ENCODE measurements around the gene CLRN1. TPM values are rescaled to one million over a fixed set of nuclear protein-coding genes. Genes with fewer than 3 reads are reported as not detected.

The CLRN1 gene
- polyA plus RNA-seq, 1 of the 3 experiments (the other 2 are of a cell fraction): not detected

DNA sequence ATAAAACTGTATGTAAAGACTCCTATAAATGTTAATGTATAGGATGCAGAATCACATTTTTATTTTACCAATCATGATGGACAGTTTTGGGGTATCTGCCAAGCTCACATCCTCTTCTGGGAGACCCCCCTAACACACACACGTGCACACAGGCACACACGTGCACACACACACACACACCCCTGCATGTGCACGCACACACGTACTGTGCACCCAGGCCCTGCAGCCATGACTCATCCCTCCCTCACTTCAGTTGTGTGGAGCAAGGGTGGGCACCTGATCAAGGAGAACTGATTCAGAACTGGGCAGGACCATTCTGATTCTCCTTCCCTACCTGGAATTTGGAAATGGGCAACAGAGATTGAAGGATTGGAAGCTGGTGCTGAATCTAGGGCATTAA, 51.3 kb downstream of the CLRN1 start:
- 25% methylated on average over 4 of the region's 4 CpGs for WGBS (ENCODE audit: low lambda C conversion rate)
- POLR2A ChIA-PET: no interaction called here

More for the DNA sequence above, 51.3 kb downstream of the CLRN1 start:
- H3K4me3 ChIP-seq (ENCODE audit: low read depth in 2 of 2, low read length in 1 of 2): no peak overlapping the region
- no peaks in the 10 kb centered on the region for H3K79me2 ChIP-seq (ENCODE audit: insufficient read depth)
- H3K9me2 ChIP-seq: no peaks in the 10 kb centered on the region
- H3F3A ChIP-seq (replicated peaks; ENCODE audit: insufficient read depth): no peaks in the 10 kb centered on the region
- CTCF ChIA-PET: no interaction called here
- no peaks in the 10 kb centered on the region for H3K36me3 ChIP-seq (replicated peaks in 1 of 2; ENCODE audit: control insufficient read depth in 1 of 2, insufficient read depth in 2 of 2, low read length in 1 of 2)
- no peaks in the 10 kb centered on the region; a peak in 1 of 4 replicates for H3K4me1 ChIP-seq (ENCODE audit: control insufficient read depth in 1 of 2, insufficient read depth in 2 of 2, low read depth in 1 of 2, low read length in 1 of 2)
- no peak overlapping the region for H2AFZ ChIP-seq (ENCODE audit: low read depth)
- no peaks in the 10 kb centered on the region for H4K20me1 ChIP-seq (ENCODE audit: insufficient read depth)
- TF ChIP-seq, protein P1, sequence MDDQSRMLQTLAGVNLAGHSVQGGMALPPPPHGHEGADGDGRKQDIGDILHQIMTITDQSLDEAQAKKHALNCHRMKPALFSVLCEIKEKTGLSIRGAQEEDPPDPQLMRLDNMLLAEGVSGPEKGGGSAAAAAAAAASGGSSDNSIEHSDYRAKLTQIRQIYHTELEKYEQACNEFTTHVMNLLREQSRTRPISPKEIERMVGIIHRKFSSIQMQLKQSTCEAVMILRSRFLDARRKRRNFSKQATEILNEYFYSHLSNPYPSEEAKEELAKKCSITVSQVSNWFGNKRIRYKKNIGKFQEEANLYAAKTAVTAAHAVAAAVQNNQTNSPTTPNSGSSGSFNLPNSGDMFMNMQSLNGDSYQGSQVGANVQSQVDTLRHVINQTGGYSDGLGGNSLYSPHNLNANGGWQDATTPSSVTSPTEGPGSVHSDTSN (IDR thresholded peaks at IDR 0.05): no peak
- TF ChIP-seq EZH2phosphoT487 (IDR thresholded peaks at IDR 0.05; ENCODE audit: borderline replicate concordance, low read depth) (no peak), CHD2 (IDR thresholded peaks at IDR 0.05; ENCODE audit: low read length, partially characterized antibody) (no peak), MXI1 (IDR thresholded peaks at IDR 0.05; ENCODE audit: low read depth, low read length) (no peak), FOXJ3 (CRISPR knock-in tag; IDR thresholded peaks at IDR 0.05) (no peak), SMC3 (IDR thresholded peaks at IDR 0.05; ENCODE audit: low read depth, low read length) (no peak), CTCF (IDR thresholded peaks at IDR 0.05) (no peak), ELF1 (IDR thresholded peaks at IDR 0.05) (no peak), NFIC (IDR thresholded peaks at IDR 0.05; ENCODE audit: borderline replicate concordance) (no peak), RAD21 (IDR thresholded peaks at IDR 0.05; ENCODE audit: low read length) (no peak), IRF3 (IDR thresholded peaks at IDR 0.05; ENCODE audit: low read depth, low read length) (no peak), MEF2A (IDR thresholded peaks at IDR 0.05; ENCODE audit: borderline replicate concordance, low read depth) (no peak), POLR2AphosphoS5 (IDR thresholded peaks at IDR 0.05; ENCODE audit: low read depth, low read length) (no peak), TAF1 (IDR thresholded peaks at IDR 0.05; ENCODE audit: borderline replicate concordance, low read depth, low read length) (no peak), GABPA (IDR thresholded peaks at IDR 0.05; ENCODE audit: low read depth) (no peak)
- TF ChIP-seq, protein P2, sequence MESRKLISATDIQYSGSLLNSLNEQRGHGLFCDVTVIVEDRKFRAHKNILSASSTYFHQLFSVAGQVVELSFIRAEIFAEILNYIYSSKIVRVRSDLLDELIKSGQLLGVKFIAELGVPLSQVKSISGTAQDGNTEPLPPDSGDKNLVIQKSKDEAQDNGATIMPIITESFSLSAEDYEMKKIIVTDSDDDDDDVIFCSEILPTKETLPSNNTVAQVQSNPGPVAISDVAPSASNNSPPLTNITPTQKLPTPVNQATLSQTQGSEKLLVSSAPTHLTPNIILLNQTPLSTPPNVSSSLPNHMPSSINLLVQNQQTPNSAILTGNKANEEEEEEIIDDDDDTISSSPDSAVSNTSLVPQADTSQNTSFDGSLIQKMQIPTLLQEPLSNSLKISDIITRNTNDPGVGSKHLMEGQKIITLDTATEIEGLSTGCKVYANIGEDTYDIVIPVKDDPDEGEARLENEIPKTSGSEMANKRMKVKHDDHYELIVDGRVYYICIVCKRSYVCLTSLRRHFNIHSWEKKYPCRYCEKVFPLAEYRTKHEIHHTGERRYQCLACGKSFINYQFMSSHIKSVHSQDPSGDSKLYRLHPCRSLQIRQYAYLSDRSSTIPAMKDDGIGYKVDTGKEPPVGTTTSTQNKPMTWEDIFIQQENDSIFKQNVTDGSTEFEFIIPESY (IDR thresholded peaks at IDR 0.05; ENCODE audit: borderline replicate concordance, low read depth): no peak
- TF ChIP-seq, protein P3, sequence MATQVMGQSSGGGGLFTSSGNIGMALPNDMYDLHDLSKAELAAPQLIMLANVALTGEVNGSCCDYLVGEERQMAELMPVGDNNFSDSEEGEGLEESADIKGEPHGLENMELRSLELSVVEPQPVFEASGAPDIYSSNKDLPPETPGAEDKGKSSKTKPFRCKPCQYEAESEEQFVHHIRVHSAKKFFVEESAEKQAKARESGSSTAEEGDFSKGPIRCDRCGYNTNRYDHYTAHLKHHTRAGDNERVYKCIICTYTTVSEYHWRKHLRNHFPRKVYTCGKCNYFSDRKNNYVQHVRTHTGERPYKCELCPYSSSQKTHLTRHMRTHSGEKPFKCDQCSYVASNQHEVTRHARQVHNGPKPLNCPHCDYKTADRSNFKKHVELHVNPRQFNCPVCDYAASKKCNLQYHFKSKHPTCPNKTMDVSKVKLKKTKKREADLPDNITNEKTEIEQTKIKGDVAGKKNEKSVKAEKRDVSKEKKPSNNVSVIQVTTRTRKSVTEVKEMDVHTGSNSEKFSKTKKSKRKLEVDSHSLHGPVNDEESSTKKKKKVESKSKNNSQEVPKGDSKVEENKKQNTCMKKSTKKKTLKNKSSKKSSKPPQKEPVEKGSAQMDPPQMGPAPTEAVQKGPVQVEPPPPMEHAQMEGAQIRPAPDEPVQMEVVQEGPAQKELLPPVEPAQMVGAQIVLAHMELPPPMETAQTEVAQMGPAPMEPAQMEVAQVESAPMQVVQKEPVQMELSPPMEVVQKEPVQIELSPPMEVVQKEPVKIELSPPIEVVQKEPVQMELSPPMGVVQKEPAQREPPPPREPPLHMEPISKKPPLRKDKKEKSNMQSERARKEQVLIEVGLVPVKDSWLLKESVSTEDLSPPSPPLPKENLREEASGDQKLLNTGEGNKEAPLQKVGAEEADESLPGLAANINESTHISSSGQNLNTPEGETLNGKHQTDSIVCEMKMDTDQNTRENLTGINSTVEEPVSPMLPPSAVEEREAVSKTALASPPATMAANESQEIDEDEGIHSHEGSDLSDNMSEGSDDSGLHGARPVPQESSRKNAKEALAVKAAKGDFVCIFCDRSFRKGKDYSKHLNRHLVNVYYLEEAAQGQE (IDR thresholded peaks at IDR 0.05; ENCODE audit: low read depth, low read length): no peak
- TF ChIP-seq, protein P4, sequence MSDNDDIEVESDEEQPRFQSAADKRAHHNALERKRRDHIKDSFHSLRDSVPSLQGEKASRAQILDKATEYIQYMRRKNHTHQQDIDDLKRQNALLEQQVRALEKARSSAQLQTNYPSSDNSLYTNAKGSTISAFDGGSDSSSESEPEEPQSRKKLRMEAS (IDR thresholded peaks at IDR 0.05; ENCODE audit: low read depth): no peak
- TF ChIP-seq, protein P5, sequence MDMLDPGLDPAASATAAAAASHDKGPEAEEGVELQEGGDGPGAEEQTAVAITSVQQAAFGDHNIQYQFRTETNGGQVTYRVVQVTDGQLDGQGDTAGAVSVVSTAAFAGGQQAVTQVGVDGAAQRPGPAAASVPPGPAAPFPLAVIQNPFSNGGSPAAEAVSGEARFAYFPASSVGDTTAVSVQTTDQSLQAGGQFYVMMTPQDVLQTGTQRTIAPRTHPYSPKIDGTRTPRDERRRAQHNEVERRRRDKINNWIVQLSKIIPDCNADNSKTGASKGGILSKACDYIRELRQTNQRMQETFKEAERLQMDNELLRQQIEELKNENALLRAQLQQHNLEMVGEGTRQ (IDR thresholded peaks at IDR 0.05; ENCODE audit: borderline replicate concordance, low read depth, low read length): no peak
- TF ChIP-seq, protein P6, sequence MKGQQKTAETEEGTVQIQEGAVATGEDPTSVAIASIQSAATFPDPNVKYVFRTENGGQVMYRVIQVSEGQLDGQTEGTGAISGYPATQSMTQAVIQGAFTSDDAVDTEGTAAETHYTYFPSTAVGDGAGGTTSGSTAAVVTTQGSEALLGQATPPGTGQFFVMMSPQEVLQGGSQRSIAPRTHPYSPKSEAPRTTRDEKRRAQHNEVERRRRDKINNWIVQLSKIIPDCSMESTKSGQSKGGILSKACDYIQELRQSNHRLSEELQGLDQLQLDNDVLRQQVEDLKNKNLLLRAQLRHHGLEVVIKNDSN (IDR thresholded peaks at IDR 0.05; ENCODE audit: borderline replicate concordance, low read depth): no peak
- H3K4me2 ChIP-seq: no peak overlapping the region
- no peaks in the 10 kb centered on the region for H3K9me3 ChIP-seq
- H3K27ac ChIP-seq (ENCODE audit: low read depth in 2 of 2, low read length in 1 of 2): no peak overlapping the region
- no peak for DNase-seq
- H3K9ac ChIP-seq: no peak overlapping the region
- peaks cover 21% of the 10 kb centered on the region; the same call in 1 of the 2 replicates for H3K27me3 ChIP-seq (ENCODE audit: insufficient read depth)

Measured in SK-N-SH (cell line).